Activated CD8-positive, alpha-beta memory T cell treated with anti-CD3 and anti-CD28 coated beads, Interleukin-2, amount 50 U/mL, for 48 hours (primary cell): ENCODE results near the gene PLPPR2.
A peak's percentile ranks its signal among the peaks of the same experiment; 100 is the strongest.
"Not testable (repeated sequence)": the region's sequence is repeated elsewhere in the genome, so short reads cannot be mapped to it uniquely, and the experiment has no call there.

Experiments used
- DNase-seq: peaks from one replicate; pipeline ENCODE4 v3.0.0-alpha.2; 2020

PLPPR2 gene

DNA sequence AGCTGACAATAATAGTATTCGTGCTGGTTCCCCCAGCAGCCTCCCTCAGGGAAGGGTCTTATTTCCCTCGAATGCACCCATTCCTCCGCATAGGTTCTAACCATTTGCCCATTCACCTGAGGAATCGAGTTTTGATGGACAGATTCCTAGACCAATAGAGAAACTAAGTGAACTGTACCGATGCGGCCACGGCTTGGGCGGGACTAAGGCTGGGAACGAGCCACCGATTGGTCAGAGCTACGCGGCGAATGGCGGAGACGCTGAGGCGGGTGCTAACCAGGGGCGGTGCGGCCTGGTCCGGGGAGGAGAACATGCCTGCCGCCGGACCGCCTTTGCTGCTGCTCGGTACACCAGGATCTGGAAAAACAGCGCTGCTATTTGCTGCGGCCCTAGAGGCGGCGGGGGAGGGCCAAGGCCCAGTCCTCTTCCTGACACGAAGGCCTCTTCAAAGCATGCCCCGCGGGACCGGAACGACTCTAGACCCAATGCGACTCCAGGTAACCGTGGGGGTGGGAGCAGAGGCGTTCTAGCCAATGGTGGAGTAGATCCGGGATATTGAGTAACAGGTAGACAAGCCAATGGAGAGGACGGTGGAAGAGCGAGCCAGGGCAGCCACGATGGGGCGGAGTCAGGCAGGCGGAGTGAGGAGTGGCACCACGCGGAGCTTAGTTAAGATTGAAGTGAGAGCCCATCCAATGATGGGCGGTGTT lies 19.4 kb downstream of the PLPPR2 start, which contains the start of gene SWSAP1:
TSS of gene SWSAP1 (plus strand) at position 234 of the 710 bp plus-strand sequence. CDS start at position 249, 15 bp downstream.
- DNase-seq, result peak; percentile 96

- DNase-seq, result peak; percentile 81
These were observed 20.1 kb downstream of the PLPPR2 start for GRCh38 chr19:11375143-11375948.

- no peak for DNase-seq
These were observed 22.0 kb downstream of the PLPPR2 start for GRCh38 chr19:11377237-11377636.

DNA sequence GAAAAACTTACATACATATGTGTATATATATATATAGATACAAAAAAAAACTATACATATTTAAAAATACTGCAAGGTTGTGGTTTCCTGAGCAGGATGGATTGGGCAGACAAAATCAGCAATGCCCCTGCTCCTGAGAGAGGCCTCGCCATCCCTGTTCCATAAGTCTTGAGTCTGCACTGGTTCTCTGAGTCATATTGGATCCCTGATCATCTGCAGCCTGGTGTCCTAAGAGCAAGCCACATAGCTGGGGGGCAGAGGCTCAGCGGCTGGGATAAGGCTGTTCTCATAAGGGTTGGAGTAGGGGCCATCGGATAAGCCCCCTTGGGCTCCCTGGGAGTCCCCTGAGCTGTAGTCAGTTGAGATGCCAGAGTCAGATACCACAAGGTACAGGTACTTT lies 22.5 kb downstream of the PLPPR2 start:
- no peak for DNase-seq

- DNase-seq, result peak; percentile 61
These were observed 23.3 kb downstream of the PLPPR2 start for GRCh38 chr19:11378319-11379189.

- DNase-seq, result not testable (repeated sequence)
These were observed 24.1 kb downstream of the PLPPR2 start for GRCh38 chr19:11379269-11379845.

DNA sequence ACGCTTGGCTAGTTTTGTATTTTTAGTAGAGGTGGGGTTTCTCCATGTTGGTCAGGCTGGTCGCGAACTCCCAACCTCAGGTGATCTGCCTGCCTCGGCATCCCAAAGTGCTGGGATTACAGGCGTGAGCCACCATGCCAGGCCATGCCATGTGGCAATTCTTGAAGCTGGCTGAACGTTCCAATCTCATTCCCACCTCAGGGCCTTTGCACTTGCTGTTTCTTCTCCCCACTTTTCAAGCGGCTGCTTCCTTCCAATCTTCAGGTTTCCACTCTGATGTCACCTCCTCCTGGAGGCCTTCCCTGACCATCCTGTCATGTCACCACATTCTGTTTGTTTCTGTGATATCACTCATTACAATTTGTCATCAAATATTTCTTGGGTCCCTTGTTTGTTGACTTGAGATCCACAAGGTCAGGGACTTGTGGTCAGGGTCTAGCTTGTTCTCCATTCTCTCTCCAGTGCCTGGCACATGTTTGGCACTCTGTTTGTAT lies 24.7 kb downstream of the PLPPR2 start:
- DNase-seq, result no peak

- peak; percentile 95 for DNase-seq
These were observed 25.7 kb downstream of the PLPPR2 start for GRCh38 chr19:11380653-11381537.

- peak; percentile 81 for DNase-seq
These were observed 27.9 kb downstream of the PLPPR2 start for GRCh38 chr19:11382898-11383705.

GRCh38 chr19:11383706-11384048 lies 28.4 kb downstream of the PLPPR2 start:
- DNase-seq, result no peak

DNA sequence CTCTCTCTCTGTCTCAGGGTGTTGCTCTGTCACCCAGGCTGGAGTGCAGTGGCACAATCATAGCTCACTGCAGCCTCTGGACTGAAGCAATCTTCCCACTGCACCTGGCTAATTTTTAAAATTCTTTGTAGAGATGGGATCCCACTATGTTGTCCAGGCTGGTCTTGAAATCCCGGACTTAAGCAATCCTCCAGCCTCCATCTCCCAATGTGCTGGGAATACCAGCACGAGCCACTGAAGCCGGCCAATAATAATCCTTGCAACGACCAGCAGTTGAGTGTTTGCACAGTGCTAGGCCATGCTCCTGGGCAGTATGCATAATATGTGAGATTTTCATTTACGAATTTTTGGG lies 29.5 kb downstream of the PLPPR2 start:
- DNase-seq, result no peak

- no peak for DNase-seq
These were observed 32.2 kb downstream of the PLPPR2 start for GRCh38 chr19:11387162-11388034.

GRCh38 chr19:11390359-11390758 lies 35.1 kb downstream of the PLPPR2 start:
- DNase-seq, result no peak

DNA sequence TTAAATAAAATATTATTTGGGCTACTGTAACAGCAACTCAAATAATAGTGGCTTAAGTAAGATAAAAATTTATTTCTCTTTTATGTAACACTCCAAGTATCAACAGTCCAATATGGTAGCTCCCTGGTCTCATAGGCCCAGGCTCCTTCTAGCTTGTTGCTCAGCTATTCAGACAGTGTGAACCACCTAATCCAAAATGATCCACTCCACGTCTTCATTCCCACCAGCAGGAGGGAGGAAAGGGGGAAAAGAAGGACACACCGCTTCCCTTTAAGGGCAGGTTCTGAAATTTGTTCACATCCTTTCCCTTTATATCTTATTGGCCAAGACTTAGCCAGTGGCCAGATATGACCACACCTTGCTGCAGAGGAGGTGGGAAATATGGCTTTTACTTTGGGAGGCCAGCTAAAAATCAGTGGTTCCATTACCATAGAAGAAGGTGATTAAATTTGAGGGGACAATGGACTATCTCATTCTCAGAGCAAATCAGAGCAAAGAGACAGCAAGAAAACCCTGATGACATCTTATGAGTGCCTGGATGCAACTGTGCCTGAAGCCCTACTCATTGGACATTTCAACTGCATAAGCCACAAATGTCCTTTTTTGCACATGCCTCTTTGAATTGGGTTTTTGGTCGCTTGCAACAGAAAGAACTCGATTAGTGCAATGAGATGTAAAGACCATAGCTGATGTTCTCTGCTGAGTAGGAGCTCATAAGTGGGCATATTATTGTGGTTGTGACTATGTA lies 35.9 kb downstream of the PLPPR2 start:
- DNase-seq, result no peak

- no peak for DNase-seq
These were observed 41.9 kb downstream of the PLPPR2 start for GRCh38 chr19:11397089-11397610.

GRCh38 chr19:11399667-11400066 lies 44.4 kb downstream of the PLPPR2 start:
- no peak for DNase-seq

- no peak for DNase-seq
These were observed 45.6 kb downstream of the PLPPR2 start for GRCh38 chr19:11400798-11401197.

DNA sequence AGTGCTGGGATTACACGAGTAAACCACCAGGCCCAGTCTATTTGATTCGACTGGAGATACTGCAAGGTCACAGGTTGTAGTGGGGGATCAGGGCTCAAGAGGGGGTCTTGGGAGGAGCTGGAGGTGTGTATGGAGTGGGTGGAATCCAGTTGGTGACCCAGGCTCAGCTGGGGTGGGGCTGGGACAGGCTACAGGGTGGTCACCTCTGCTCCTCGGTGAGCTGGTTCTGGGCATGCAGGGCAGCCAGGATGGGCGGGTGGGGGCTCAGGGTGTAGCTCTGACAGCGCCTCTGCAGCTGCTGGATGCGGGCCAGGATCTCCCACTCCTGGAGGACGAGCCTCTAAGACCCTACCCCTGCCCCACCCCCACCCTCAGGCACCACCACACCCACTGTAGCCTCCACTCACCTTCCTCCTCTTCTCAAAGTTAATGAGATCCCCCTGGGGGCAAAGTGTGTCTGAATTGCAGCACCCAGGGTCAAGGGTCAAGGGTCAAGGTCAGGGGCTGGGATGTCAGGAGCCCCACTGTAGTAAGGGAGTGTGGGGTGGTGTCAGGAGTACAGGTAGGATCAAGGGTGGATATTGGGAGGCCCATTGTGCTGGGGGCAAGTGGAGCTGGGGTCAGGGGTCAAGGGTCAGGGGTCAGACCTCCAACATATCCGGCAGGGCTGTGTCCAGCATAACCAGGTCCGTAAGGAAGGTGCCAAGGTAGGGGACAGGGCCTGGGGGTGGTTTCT lies 46.7 kb downstream of the PLPPR2 start:
- DNase-seq, result no peak
